GM11168 (cell line): Measurements from ENCODE around the gene TBC1D9B.

Source experiments
- in situ Hi-C: fragments of 300-500 bp; cut with MboI; formaldehyde crosslinking; loops from one replicate; pipeline ENCODE4 v1.12.0; 2022; ENCODE audit warnings: low sequenced_read_pairs; ENCODE audit not compliant: unreplicated experiment

TBC1D9B gene

GRCh38 chr5:179909224-179909623, 1.5 kb upstream of the TBC1D9B start:
- in situ Hi-C loops, result loop anchor here (10.0 kb wide), 1 partner anchor 114 kb away; the partner anchor contains the start of gene LTC4S

- in situ Hi-C loops, result loop anchor here (10.0 kb wide), 1 partner anchor 114 kb away; the partner anchor contains the start of gene LTC4S
Measured at GRCh38 chr5:179908528-179908927, 831 bp upstream of the TBC1D9B start.

- in situ Hi-C loops, result loop anchor here (10.0 kb wide), 1 partner anchor 112 kb away; the partner anchor contains the start of gene LTC4S
Measured at GRCh38 chr5:179906795-179907555, 722 bp downstream of the TBC1D9B start.

GRCh38 chr5:179906294-179906794, 1.4 kb downstream of the TBC1D9B start:
- in situ Hi-C loops, result loop anchor here (10.0 kb wide), 1 partner anchor 112 kb away; the partner anchor contains the start of gene LTC4S

- in situ Hi-C loops, result loop anchor here (10.0 kb wide), 1 partner anchor 110 kb away; the partner anchor contains the start of gene LTC4S
Measured at GRCh38 chr5:179905161-179905560, 2.5 kb downstream of the TBC1D9B start.

GRCh38 chr5:179904463-179905160, 3.1 kb downstream of the TBC1D9B start:
- in situ Hi-C loops, result loop anchor here (10.0 kb wide), 1 partner anchor 110 kb away; the partner anchor contains the start of gene LTC4S

- in situ Hi-C loops, result loop anchor here (10.0 kb wide), 1 partner anchor 108 kb away; the partner anchor contains the start of gene LTC4S
Measured at GRCh38 chr5:179902763-179903158, 4.9 kb downstream of the TBC1D9B start.

- in situ Hi-C loops, result loop anchor here (10.0 kb wide), 1 partner anchor 107 kb away; the partner anchor contains the start of gene LTC4S
Measured at GRCh38 chr5:179901915-179902762, 5.6 kb downstream of the TBC1D9B start.

GRCh38 chr5:179901462-179901861, 6.2 kb downstream of the TBC1D9B start:
- in situ Hi-C loops, result loop anchor here (10.0 kb wide), 1 partner anchor 107 kb away; the partner anchor contains the start of gene LTC4S

GRCh38 chr5:179900711-179901110, 7.0 kb downstream of the TBC1D9B start:
- in situ Hi-C loops, result loop anchor here (10.0 kb wide), 1 partner anchor 106 kb away; the partner anchor contains the start of gene LTC4S

- in situ Hi-C loops, result loop anchor here (10.0 kb wide), 1 partner anchor 105 kb away; the partner anchor contains the start of gene LTC4S
Measured at GRCh38 chr5:179900206-179900605, 7.5 kb downstream of the TBC1D9B start.

- in situ Hi-C loops, result no loop called here
Measured at GRCh38 chr5:179895861-179896260, 11.8 kb downstream of the TBC1D9B start.

GRCh38 chr5:179893958-179894895, 13.5 kb downstream of the TBC1D9B start:
- in situ Hi-C loops, result no loop called here

GRCh38 chr5:179893076-179893957, 14.4 kb downstream of the TBC1D9B start:
- in situ Hi-C loops, result no loop called here

- in situ Hi-C loops, result no loop called here
Measured at GRCh38 chr5:179892255-179892654, 15.4 kb downstream of the TBC1D9B start.

GRCh38 chr5:179890751-179891682, 16.7 kb downstream of the TBC1D9B start:
- in situ Hi-C loops, result no loop called here

- in situ Hi-C loops, result no loop called here
Measured at GRCh38 chr5:179889885-179890284, 17.8 kb downstream of the TBC1D9B start.
